NK-92 (cell line): ENCODE measurements around the gene CORO7.

Experiments
- DNase-seq: peaks from one replicate; lab custom pipeline; 2025; ENCODE audit not compliant: unreplicated experiment; lab: John Stamatoyannopoulos, UW

CORO7 gene

GRCh38 chr16:4416200-4417032, at the start of gene CORO7:
Gene CORO7 (minus strand): TSS chr16:4416596. CDS start chr16:4416518, 78 bp downstream.
- peak; percentile 94 for DNase-seq

DNA sequence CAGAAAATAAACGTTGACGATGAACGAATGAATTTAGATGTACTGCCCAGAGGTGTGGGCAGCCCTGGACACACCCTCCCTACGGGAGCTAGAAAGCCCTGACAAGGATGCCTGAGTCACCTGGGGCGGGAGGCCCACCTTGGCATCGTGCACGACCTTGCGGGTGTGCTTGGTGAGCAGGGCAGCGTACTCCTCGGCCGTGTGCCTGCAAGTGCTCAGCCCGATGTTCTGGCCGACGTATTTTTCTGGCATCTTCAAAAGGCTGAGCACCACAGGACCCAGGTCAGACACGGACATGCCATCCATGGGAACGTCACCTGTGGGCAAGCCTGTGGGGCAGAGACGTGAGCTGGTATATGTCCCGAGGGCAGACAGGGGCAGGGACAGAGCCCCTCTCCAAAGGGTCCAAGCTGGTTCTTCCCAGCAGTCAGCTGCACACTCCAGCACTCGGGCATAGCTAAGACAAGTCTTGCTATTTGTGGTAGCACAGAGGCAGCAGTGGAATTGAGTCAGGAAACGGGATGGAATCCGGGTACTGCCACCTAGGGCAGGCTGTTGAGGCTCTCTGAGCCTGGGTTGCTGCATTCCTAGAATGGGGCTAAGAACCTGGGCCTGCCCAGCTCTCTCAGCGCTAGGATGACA, 47.2 kb upstream of the CORO7 start:
- DNase-seq = no peak

DNA sequence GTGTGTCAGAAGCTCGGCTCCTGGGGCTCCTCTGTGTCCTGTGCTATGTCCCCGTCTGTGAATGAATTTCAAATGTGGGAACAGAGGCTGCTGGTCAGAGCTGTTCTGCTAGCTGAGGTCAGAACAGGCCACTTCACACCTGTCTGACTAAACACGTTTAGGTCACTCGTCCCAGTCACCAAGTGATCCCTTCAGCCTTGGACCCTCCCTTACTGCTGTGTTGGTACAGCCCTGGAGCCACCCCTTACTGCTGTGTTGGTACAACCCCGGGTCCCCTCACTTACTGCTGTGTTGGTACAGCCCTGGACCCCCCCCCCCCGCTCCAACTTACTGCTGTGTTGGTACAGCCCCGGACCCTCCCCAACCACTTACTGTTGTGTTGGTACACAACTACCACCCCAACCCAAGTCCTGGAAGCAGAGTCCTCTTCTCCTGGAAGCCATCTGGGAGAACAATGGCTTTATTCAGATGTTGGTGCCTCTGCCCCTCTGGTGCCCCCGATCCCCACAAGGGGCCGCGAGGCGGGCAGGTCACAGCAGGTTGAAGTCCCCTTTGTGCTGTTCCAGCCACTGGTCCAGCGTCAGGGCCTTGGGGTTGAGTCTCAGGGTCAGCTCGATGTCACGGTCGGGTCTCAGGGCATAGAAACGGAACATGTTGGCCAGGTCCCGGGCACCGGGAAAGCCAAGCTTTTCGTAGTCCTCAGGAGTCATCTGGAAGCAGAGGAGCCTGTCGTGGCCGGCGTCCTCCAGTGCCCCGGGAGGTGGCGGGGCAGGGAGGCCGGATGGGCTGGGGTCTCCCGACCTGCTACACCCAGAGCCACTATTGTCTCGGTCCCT, 45.1 kb upstream of the CORO7 start:
- no peak for DNase-seq

- DNase-seq = no peak
Measured at GRCh38 chr16:4460936-4461249, 44.5 kb upstream of the CORO7 start.

- DNase-seq = no peak
Measured at GRCh38 chr16:4455951-4456350, 39.6 kb upstream of the CORO7 start.

GRCh38 chr16:4455081-4455480, 38.7 kb upstream of the CORO7 start:
- no peak for DNase-seq

- no peak for DNase-seq
Measured at GRCh38 chr16:4454623-4455022, 38.2 kb upstream of the CORO7 start.

DNA sequence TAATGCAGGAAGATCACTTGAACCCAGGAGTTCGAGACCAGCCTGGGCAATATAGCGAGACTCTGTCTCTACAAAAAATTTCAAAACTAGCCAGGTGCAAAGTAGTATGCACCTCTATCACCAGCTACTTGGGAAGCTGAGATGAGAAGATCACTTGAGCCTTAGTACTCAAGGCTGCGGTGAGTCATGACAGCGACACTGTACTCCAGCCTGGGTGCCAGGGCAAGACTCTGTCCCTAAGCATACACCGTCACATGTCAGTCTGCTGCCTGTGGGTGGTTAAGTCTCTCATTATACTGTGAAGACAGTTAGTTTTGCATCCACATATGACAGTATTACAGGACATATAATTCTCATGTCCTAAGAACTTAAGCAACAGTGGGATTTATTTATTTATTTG, 36.3 kb upstream of the CORO7 start:
- no peak for DNase-seq

GRCh38 chr16:4450931-4451519, 34.6 kb upstream of the CORO7 start:
- no peak for DNase-seq

DNA sequence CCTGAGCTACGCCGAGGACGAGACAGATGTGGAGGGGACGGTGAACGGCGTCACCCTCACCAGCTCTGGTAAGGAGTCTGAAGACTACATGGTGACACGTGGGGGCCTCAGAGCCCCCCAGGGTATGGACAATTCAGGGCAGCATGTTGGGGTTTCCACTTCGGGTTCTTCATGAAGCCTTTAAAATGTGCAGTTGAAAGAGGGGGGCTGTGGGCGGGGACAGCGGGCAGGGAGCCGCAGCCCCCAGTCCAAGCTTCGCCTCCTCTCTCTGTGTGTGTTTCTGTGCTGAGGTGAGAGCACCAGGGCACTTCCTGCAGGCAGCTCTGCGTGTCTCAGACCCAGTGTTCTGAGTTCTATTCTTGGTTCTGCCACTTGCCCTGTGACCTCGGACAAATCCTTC, 34.0 kb upstream of the CORO7 start:
- no peak for DNase-seq

- DNase-seq = no peak
Measured at GRCh38 chr16:4443986-4444385, 27.6 kb upstream of the CORO7 start.

DNA sequence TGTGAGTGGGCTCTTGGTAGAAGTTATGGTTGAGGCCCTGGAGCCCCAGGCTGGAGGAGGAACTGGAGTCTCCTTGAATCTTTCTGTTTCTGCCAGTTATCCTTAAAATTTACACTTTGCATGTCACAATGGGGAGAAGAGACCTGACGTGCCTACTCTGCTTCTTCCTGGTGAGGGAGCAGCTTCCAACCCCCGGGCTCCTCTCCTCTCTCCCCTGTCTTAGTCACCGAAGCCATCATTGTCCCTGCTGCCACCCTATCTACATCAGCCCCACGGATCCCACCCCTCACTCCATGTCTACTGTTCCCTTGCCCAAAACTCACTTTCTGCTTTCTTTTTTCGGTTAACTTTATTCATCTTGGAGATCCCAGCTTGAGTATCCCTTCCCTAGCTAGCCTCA, 26.9 kb upstream of the CORO7 start:
- no peak for DNase-seq

DNA sequence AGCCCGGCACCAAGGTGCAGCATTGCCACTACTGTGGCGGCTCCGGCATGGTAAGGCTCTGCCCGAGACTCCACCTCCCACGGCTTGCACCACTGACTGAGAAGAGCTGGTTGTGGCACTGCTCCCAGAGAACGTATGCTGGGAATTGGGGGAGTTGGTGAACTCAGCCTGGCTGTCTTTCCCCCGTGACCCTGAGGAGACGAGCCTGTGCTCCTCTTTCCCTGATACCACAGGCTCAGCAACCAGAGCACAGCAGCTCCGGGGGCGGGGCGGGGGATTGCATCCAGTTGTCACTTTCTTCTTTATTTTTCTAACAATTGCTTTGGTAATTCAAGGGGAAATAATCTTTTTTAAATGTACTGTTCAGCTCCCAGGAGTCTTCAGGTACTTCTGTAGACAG, 26.0 kb upstream of the CORO7 start:
- DNase-seq = no peak

- DNase-seq = no peak
Measured at GRCh38 chr16:4437366-4437765, 21.0 kb upstream of the CORO7 start.

GRCh38 chr16:4435337-4436067, 19.1 kb upstream of the CORO7 start:
- no peak for DNase-seq

- DNase-seq = no peak
Measured at GRCh38 chr16:4433914-4434787, 17.8 kb upstream of the CORO7 start.

DNA sequence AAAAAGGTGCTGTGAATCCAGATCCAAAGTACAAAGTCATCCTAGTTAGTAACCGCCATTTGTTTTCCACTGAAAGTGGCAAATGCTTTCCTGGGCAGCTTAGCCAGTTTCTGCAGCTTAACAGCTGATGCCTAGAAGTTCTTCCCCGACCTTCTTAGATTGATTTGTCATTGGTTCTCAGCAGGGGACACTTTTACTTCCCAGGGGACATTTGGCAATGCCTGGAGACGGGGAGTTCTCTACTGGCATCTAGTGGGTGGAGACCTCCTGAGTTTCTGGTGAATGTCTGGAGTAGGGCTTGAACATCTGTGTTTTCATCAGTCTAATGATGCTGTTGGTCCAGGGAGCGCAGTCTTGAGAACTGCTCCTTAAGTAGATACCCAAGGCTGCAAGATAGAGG, 16.8 kb upstream of the CORO7 start:
- DNase-seq = no peak

GRCh38 chr16:4431023-4431422, 14.6 kb upstream of the CORO7 start:
- no peak for DNase-seq

DNA sequence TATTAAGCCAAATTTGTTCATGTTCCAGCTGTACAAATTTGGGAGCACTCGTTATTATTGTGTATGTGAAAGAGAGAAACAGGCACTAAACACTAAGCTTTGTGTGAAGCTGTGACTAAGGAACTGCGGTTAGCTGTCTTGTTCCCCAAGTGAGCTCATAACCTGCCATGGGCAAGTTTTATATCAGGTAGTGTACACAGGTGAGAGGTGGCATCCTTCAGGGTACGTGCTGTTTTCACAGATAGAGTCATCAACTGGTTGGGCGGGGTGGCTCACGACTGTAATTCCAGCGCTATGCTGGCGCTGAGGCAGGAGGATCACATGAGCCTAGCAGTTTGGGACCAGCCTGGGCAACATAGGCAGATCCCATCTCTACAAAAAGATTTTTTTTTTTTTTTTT, 12.1 kb upstream of the CORO7 start:
- no peak for DNase-seq
